ENCODE data around the gene CSNK1G1.

DNA sequence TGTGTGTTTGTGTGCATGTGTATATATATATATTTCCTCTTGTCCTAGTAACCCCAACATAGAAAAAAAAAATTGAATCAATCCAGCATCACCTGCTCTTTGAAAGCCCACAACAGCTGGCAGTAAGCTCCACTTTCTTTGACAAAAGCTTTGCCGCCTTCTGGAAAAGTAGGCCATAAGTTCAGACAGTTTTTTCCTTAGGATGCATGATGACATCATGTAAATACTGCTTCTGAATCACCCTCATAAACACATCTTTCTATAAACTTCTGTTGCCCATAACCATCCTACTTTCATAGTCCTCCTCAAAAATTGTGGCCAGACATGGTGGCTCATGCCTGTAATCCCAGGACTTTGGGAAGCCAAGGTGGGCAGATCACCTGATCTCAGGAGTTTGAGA is 67.4 kb downstream of the CSNK1G1 start:
- TF ChIP-seq, protein P1, sequence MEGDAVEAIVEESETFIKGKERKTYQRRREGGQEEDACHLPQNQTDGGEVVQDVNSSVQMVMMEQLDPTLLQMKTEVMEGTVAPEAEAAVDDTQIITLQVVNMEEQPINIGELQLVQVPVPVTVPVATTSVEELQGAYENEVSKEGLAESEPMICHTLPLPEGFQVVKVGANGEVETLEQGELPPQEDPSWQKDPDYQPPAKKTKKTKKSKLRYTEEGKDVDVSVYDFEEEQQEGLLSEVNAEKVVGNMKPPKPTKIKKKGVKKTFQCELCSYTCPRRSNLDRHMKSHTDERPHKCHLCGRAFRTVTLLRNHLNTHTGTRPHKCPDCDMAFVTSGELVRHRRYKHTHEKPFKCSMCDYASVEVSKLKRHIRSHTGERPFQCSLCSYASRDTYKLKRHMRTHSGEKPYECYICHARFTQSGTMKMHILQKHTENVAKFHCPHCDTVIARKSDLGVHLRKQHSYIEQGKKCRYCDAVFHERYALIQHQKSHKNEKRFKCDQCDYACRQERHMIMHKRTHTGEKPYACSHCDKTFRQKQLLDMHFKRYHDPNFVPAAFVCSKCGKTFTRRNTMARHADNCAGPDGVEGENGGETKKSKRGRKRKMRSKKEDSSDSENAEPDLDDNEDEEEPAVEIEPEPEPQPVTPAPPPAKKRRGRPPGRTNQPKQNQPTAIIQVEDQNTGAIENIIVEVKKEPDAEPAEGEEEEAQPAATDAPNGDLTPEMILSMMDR (IDR thresholded peaks at IDR 0.05; ENCODE audit: low read depth, low read length), result no peak
- TF ChIP-seq EZH2phosphoT487 (IDR thresholded peaks at IDR 0.05; ENCODE audit: low read depth), result no peak

Measured in OCI-LY3 (cell line).